HG02678 (cell line): Measurements from ENCODE around the gene RBM18.

ENCODE experiments used
- ATAC-seq: cut with Tn5 transposase; IDR thresholded peaks from one replicate; pipeline ENCODE4 v1.9.1; 2021; ENCODE audit warnings: mild to moderate bottlenecking, moderate library complexity; ENCODE audit not compliant: unreplicated experiment

Gene RBM18

DNA sequence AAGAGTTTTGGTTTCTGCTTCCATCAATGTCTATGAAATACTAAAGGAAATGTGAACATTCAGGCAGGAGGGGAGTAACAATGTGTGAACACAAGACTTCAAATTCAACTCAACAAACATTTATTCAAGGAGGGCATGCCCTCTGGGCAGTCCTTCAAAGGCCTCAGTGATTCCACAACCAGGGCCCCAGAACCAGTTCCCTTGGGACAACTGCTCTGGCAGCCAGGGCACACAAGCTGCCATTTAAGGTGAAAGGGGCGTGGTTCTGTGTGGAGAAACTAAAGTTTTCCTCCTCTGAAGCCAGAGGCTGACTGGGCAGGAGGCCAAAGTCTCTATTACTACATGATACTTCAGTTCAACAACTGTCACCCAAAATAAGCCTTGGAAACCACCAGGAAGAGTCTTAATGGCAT is 3.2 kb downstream of the RBM18 start:
- no peak for ATAC-seq

DNA sequence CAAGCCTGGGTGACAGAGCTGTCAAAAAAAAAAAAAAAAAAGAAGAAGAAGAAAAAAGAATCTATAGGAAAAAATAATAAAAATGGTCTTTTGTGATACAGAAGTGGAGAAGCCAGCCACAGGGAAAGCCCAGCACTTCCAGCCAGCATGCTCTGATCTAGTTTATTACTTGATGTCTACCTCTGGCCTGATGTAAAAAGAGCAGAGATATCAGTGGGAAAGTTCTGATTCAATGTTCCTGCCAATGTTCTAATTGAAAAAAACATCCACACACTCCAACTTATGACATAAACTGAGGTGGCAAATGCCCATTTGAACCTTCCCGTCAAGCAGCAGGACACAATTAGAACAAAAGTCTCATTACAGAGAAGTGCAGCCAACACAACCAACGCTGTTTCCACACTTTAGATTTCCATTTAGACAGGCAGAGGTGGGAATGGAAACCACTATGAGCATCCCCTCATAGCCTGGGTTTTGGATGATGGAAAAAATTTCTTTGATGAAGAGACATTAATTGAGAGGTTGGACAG is 5.7 kb downstream of the RBM18 start:
- ATAC-seq = no peak

DNA sequence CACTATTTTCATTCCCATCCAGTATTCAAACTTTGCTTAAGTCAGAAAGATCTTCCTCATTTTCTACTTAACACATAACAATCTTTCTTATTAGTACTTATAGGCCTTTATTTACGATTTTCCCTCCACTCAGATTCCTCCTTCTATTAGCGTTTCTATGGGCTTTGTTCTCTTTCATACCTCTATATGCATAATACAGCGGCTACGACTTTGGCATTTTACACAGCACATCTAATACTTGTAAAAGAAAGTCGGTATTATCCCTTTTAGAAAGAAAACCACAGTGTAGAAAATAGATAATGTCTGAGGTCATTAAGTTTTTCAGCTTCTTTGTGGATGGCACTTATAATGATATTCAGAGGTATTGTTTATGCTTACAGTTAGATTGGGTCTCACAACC is 8.4 kb downstream of the RBM18 start:
- ATAC-seq = no peak

DNA sequence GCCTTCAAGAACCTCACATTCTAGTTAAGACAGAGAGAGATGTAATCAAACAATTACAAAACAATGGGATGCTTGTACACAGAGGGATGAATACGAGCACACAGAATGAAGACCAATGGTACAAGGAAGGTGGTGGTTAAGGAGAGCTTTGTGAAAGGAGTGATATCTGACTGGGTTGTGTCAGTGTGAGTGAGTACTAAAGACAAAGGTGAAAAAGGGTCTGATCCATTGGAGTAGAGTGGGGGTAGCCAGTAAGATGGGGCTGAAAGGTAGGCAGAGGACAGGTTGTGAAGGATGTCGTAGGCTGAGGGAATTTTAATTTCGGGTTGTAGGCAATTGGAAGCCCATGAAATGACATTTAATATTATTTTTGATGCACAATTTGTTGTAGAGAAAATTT is 9.9 kb downstream of the RBM18 start:
- no peak for ATAC-seq

DNA sequence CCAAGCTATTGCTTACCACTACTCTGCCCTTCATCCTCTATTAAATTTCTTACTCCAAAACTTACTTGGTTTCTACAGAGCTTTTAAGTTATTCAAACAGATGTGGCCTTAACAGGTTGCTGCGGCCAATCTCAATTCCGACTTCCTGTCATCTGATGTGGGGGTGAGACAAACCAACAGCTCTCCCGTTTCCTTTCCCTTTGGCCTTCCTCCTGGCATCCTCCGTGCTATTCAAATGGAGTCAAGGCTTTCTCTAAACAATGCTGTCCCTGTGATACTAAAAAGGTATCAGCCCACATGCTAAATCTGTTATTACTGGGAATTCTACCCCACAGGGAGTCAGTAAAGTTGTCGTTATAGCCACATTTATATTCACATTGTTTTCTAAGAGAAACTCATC is 11.8 kb downstream of the RBM18 start:
- no peak for ATAC-seq

DNA sequence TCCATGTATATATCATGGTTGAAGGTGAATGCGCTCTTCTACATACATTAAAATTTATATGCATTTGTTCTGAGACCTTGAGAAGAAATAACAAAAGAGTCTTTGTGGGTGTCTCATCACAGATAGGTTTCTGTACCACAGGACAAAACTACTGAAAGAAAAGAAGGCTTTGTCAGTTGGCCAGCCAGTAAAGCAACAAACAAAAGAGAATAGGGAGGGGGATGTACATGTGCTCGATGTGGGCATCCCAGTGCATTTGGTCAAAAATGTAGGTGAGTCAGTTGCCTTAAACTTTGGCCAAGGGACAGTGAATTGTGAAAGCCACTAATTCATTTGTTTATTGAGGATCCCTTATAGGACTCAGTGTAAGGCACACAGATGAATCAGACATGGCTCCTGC is 13.3 kb downstream of the RBM18 start:
- ATAC-seq = no peak

DNA sequence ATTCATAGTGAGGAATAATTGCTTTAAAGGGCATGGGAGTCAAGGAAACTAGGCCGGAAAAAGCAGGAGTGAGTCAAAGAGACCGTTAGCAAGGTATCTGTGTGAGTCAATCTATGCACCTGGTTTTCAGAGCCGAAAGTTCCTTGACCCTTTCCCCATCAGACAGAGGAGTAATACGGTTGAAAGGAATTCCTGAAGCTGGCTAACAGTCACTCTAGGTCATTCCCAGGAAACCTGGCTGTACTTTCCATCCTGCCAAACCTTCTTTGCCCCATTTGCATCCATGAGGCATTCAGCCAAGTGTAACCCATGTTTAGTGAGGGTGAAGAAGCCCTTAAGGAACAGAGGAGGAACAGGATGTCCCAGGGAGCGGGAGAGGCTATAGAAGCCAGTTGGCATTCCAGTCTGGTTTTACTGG is 16.2 kb downstream of the RBM18 start:
- ATAC-seq = no peak

DNA sequence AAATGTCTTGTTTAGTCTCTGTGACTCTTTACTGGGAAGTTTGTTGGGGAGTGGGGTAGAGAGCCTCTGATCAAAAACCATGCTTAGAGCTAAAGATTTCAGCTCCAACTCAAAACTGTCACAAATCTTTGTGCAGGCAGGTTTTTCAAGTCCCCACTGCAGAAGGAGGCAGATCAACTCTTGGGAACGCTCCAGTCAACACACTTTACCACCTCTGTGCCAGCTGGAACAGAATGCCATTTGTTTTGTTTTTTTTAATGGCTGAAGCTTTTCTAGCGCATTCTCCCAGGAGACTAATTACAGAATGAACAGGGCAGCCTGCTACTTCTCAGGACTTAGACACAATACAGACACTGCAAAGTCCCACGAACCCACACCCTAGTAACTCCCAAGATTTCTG is 18.0 kb downstream of the RBM18 start:
- no peak for ATAC-seq

DNA sequence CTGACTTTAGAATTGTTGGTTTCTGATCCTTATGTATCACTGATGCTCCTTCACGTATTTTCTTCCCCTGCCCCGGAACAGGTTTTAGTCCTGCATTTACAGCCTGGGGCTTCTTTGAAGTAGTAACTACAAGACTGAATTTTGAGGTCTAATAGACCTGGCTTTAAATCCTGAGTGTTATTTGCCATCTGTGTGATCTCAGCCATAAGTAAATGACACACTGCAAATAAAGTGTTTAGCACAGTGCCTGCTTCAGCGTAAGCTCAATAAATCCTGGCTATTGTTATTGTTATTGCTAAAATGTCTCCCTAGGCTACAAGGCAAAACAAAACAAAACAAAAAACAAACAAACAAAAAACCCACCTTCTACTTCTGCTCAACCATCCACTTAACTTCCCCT is 20.3 kb downstream of the RBM18 start:
- ATAC-seq = no peak

DNA sequence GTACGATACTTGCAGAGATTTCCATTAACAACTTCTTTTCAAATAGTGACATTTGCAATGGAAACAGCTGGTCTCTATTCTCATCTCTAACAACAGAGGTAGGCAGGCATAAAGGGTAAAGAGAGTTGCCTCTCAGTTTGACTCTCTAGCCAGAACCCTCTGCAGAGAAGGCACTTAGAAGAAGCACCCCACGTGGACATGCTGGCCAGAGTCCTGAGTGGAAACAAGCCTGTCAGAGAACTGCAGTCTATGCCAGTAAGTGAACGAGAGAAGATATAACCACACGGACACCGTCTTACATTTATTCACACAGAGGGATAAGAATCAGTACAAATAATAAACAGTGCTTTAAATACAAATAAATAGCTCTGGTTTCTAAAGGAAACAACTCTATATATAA is 24.9 kb downstream of the RBM18 start:
- ATAC-seq = no peak

DNA sequence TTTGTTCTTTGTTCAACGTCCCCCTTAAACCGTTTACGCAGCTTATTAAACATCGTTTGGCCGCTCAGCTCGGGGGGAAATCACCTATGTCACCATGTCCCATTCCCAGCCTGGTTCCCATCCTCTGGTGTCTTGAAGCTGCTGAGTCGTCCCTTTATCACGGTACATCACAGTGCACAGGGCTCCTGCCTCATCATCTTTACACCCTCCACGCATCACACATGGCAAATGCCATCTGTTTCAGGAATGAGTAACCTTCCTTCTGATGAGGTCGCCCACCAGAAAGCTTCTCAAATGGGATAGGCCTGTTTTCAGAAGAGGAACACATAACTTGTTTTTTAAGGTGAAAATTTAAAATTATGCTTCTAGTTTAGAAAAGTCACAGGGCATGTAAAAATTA is 28.0 kb downstream of the RBM18 start:
- no peak for ATAC-seq

DNA sequence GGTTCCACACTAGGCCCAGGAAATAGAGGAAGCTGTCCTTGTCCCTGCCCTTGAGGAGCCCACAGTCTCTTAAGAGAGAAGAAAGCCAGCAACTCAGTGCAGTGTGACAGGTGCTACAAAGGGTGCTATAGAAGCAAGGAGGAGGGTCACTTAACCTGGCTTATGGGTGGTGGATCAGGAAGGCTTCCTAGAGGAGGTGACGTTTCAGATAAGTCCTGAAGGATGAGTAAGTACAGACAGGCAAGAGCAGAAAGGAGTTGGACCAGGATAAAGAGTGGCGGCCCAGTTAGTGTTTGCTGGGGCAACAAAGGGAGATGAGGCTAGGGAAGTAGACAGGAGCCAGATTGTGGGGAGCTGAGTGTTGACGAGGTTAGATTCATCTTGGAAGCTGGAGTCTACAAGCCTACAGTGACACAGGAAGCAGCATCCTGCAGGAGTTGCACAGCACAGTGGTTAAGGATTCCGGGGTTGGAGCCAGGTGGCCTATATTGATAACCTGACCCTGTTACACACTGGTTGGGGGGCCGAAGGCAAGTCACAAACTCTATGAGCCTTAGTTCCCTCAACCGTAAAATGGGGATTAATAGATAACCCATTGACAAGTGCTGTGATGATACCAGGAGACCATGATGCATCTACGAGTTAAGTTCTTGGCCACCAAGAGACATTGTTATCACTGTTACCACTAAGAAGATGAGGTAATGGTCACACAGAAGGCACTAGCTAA is 30.5 kb downstream of the RBM18 start:
- ATAC-seq = no peak

DNA sequence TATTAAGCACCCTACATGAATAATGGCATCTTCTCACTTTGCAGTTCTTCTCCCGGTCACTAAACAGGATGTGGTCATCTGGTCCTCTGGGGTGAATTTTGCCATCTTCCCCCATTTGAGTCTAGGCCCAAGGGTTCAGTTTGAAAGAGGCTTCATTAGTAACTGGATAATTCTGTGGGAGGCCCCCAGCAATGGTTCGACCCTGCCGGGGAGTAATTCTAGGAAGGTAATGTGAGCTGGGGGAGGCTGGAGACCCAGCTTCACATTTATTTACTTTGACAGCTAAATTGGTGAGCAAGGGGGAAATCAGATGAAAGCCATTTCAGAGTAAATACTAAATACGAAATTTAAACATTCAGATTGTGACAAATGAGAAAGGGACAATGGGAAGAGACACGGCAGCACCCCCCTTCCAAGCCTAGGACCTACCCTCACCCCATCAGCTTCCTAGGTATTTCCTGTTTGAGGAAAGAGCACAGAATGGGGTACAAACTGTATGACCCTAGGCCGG is 31.8 kb downstream of the RBM18 start:
- no peak for ATAC-seq

DNA sequence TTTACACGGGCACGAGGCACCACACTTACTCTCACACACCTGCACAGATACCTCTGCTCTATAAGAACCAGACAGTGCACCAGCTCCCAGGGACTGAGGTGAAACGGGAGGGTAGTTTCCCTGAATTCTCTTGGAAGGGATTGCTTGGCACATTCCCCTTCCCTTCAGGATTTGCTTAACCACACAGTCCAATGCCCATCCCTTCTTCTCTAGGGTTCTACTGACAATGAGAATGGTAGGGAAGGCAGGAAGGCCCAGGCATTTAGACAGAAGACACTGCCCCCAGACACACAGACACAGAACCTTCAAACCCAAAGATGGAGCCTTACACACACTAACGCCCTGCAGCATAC is 35.2 kb downstream of the RBM18 start:
- no peak for ATAC-seq

DNA sequence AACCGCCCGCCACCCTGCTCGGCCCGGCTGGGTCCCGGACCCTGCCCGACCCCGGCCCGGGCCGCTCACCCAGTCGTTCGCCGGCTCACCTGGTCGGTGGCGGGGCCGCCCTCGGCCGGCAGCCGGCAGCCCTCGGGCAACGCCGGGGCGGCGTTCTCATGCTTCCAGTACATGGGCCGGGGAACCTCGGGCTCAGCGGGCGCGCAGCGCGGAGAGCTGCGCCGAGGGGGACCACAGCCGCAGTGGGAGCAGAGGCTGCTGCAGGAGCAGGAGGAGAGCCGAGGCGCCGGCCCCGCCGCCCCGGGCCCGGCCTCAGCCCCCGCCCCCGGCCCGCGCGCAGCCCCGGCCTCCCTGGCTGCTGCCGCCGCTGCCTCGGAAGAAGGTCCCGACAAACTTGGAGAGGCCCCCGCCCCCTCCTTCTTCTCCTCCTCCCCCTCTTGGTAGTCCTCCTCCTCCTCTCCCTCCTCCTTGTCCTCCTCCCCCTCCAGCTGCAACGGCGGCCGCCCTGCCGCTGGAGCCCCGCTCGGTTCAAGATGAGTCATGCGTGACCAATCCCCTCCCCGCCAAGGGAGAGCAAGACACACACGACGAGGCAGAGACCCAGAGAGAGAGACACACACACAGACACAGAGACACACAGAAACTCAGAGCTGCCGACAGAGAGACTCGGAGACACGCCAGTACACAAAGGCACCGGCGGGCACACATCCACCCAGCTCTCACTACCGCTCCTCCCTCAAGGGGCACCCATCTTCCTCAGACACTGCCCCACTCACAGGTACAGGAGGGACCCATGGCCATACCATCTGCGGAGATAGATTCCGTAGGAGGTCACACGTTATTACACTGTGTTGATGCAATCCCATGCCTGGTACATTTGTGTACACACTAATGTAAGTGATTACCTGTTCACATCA is 35.8 kb downstream of the RBM18 start, which contains the start of gene LHX6:
Gene LHX6 (minus strand): TSS at position 390 of the 917 bp plus-strand sequence. CDS start 217 bp downstream, at position 173.
- no peak for ATAC-seq

DNA sequence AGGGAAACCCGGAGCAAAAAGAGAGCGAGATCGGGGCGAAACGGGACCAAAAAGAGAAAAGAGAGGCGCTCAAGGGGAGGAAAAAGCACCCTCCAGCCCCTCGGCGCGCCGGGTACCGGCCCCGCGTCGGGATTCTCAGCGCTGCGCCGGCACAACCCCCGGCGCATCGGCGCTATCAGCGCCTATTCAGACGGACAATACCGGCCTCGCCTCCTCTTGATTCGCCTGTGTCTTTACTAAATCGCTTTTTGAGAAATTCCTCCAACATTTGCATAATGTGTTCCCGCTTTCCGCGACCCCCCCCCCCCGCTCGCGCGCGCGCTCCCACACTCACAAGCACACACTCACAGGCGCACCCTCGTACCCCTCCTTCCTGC is 36.5 kb downstream of the RBM18 start:
- no peak for ATAC-seq

DNA sequence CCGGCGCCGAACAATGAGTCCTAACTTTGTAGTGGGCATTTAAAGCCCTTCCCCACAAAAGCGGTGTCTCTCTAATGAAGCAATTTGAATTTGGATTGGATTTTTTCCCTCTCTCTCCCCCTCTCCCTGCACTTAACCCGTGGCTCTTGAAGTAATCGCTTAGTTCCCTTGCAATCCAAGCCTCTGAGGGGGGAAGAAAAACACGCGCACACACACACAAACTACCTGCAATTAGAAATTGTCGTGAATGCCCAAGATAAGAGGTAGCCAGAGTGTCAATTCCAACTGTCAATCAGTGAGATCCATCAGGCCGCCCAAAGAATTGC is 37.1 kb downstream of the RBM18 start:
- ATAC-seq = no peak

DNA sequence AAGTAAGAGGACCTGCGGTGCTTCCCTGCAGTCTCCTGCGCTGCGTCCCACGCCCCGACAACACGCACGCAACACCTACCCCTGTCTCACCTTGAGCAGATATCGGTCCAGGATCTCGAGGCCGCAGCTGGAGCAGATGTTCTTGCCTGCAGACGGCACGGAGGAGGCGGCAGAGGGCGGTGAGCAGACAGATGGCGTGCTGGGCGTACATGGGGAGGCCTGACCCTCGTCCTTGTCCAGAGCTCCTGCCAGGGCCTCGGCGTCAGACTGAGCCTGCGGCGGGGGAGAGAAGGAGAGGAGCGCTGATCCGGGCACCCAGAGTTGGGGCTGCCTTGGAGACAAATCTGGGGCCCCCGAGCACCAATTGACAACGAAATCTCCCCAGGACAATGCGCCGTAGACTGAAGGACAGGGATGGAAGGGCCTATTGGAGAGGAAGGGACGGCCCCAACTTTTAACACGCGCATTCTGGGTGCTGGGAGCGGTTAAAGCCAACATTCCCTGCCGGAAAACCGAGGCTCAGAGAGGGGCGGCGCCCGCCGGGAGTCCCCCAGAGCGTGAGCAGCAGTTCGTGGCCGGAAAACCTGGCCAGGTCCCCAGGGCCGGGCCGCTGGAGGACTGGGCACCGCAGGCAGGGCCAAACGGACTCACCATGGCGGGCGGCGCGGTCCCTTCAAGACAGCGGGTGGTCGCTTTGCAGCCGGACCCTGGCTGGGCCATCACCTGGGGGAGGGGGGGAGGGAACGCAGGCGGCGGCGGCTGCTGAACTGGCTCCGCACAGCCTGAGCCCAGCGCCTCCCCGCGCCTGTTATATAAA is 37.7 kb downstream of the RBM18 start:
- no peak for ATAC-seq

DNA sequence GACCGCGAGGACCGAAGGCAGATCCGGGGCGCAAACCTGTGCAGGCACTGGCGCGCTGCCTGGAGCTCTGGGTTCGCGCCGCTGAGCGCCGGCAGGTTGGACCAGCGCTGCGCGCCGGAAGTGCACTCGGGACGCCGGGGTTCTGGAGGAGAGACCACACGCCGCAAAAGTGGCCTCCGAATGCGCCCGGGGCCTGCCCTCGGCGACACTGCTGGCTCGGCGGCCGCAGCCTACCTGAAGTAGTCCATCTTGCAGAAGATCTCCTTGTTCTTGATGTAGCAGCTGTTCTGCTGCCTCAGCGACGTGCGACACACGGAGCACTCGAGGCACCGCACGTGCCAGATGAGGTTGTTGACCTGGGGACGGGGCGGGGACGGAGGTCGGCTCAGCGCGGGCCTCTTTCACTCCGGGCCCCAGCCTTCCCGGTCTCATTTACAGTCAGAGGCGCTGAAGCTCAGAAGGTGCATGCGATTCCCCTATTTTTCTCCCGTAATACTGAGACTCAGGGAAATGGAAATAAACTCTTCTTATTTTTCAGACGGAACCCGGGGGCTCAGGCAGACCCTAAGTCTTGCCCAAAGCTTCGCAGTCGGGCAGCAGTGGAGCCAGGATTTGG is 38.4 kb downstream of the RBM18 start:
- no peak for ATAC-seq

DNA sequence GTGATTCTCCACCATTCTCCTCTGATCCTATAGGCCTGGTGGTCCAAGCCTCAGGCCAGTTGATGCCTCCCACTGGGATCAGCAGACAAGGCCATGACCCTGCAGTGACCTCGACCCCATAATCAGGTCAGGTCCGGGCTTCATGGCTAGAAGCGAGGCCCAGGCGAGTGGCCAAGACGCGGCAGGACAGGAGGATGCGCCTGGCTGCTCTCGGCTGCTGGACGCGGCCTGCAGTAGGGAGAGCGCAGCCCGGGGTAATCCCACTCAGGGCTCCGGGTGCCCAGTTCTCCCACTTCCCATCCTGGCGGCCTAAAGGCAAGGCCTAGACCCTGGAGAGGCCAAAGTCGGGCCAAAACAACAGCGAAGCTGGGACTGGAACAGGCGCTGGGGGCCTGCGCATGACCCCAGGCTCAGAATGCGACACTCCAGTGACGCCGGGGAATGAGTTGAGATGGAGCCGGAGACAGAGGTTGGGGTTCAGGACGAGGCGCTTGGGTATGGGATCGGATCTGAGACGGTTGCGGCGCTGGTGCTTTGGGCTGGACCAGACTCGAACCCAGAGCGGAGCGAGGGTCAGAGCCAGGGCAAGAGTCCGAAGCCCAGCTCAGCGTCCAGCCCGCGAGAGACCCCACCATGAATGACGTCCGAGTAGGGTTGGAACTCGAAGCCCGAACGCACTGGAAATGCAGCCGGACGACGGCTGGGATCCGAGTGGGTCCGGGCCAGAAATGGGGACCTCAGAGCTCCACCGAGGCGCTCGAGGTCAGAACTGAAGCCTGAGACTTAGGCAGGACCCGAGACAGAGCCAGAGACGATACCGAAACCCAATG is 39.1 kb downstream of the RBM18 start:
- no peak for ATAC-seq
